Thoracic aorta (tissue), 2 donors: Measurements from ENCODE around the gene FSD1L. TPM values are rescaled to one million over a fixed set of nuclear protein-coding genes. Genes with fewer than 3 reads are reported as not detected.

Experiments
- ATAC-seq: fragments of 150-250 bp; one replicate; pipeline ENCODE4 v1.8.0; 2017; ENCODE audit warnings: low read depth; ENCODE audit not compliant: insufficient number of reproducible peaks, low FRiP score
- DNase-seq: peaks from one replicate; pipeline ENCODE4 v3.0.0-alpha.2; 2020; ENCODE audit warnings: low spot score
- H3K27ac ChIP-seq, 2 donors: fragments of 200-600 bp; sonication (generic); 1 replicate in 1 of 2; 2 replicates in 1 of 2; pipeline ENCODE4 v1.5.1; 2016; ENCODE audit warnings: mild to moderate bottlenecking in 2 of 2, moderate library complexity in 2 of 2
- H3K27me3 ChIP-seq: fragments of 200-600 bp; sonication (generic); replicated peaks from 2 replicates; pipeline ENCODE4 v1.6.0; 2016; ENCODE audit warnings: mild to moderate bottlenecking; ENCODE audit not compliant: insufficient read depth
- H3K36me3 ChIP-seq: fragments of 200-600 bp; sonication (generic); one replicate; pipeline ENCODE4 v1.5.1; 2016
- H3K4me1 ChIP-seq, 2 donors: fragments of 200-600 bp; sonication (generic); 1 replicate in 1 of 2; 2 replicates in 1 of 2; pipeline versions ENCODE4 v1.5.1 to v1.6.0; 2016; ENCODE audit warnings: low read depth in 2 of 2, mild to moderate bottlenecking in 1 of 2; ENCODE audit not compliant: control insufficient read depth in 1 of 2
- H3K4me3 ChIP-seq: fragments of 200-600 bp; sonication (generic); 2 replicates; pipeline ENCODE4 v1.5.1; 2016; ENCODE audit warnings: mild to moderate bottlenecking
- H3K9me3 ChIP-seq: fragments of 200-600 bp; sonication (generic); 2 replicates; pipeline ENCODE4 v1.5.1; 2016
- CTCF ChIP-seq: fragments of 200-600 bp; sonication (generic); IDR thresholded peaks from one replicate; pipeline ENCODE4 v1.5.1; 2019; ENCODE audit warnings: antibody characterized with exemption
- total RNA-seq, 2 donors: library from RNA; depleted of rRNA; stranded (reverse); fragments of >200 nt; gene quantifications; one replicate each; pipeline versions ENCODE4 v1.1.0 to v1.2.3, GENCODE V29; 2016

Gene FSD1L
- total RNA-seq, 2 donors from 2014 or later: 3.5 to 5.1 TPM

GRCh38 chr9:105501414-105501813, 53.6 kb downstream of the FSD1L start:
- H3K36me3 ChIP-seq: no peaks in the 10 kb centered on the region
- no peaks in the 10 kb centered on the region for H3K9me3 ChIP-seq
- peaks cover 3 to 4% of the 10 kb centered on the region in 2 donors for H3K4me1 ChIP-seq
- H3K27ac ChIP-seq: no peak overlapping the region
- H3K27me3 ChIP-seq: no peaks in the 10 kb centered on the region
- H3K4me3 ChIP-seq: no peak overlapping the region
- no peak for TF ChIP-seq CTCF
- ATAC-seq (no peak), DNase-seq (no peak)

GRCh38 chr9:105502276-105502675, 54.4 kb downstream of the FSD1L start:
- no peak for TF ChIP-seq CTCF
- Histone ChIP-seq H3K27ac (no peak overlapping the region), H3K9me3 (no peaks in the 10 kb centered on the region), H3K4me3 (no peak overlapping the region), H3K36me3 (no peaks in the 10 kb centered on the region), H3K4me1 (no peaks in the 10 kb centered on the region), H3K27me3 (no peaks in the 10 kb centered on the region)
- ATAC-seq (no peak), DNase-seq (no peak)

GRCh38 chr9:105503881-105504280, 56.0 kb downstream of the FSD1L start:
- Histone ChIP-seq H3K9me3 (no peaks in the 10 kb centered on the region), H3K4me1 (no peaks in the 10 kb centered on the region), H3K4me3 (no peak overlapping the region), H3K27me3 (no peaks in the 10 kb centered on the region), H3K27ac (no peak overlapping the region), H3K36me3 (no peaks in the 10 kb centered on the region)
- TF ChIP-seq CTCF: no peak
- no peak for DNase-seq
- ATAC-seq: no peak

- H3K27ac ChIP-seq: no peak overlapping the region
- H3K27me3 ChIP-seq: no peaks in the 10 kb centered on the region
- H3K9me3 ChIP-seq: no peaks in the 10 kb centered on the region
- no peak for DNase-seq
- TF ChIP-seq CTCF: no peak
- H3K36me3 ChIP-seq: no peaks in the 10 kb centered on the region
- no peaks in the 10 kb centered on the region for H3K4me1 ChIP-seq
- no peak overlapping the region for H3K4me3 ChIP-seq
- ATAC-seq: no peak
Measured at GRCh38 chr9:105507096-105507790, 59.4 kb downstream of the FSD1L start.

GRCh38 chr9:105508530-105508929, 60.7 kb downstream of the FSD1L start:
- Histone ChIP-seq H3K36me3 (no peaks in the 10 kb centered on the region), H3K4me1 (no peaks in the 10 kb centered on the region), H3K27ac (no peak overlapping the region), H3K4me3 (no peak overlapping the region), H3K9me3 (no peaks in the 10 kb centered on the region), H3K27me3 (no peaks in the 10 kb centered on the region)
- DNase-seq (no peak), ATAC-seq (no peak)
- no peak for TF ChIP-seq CTCF
